H1 (cell line): ENCODE data around the gene MTG1. TPM values are rescaled to one million over a fixed set of nuclear protein-coding genes. Genes with fewer than 3 reads are reported as not detected.

ENCODE experiments used
- CHD1 ChIP-seq: IDR thresholded peaks from 2 replicates; pipeline ENCODE4 v1.6.1; 2012; ENCODE audit warnings: low read depth, low read length, improper control_type of control experiment
- CHD7 ChIP-seq: fragments of 300-600 bp; sonication (generic); IDR thresholded peaks from 2 replicates; pipeline ENCODE4 v1.7.1; 2012; ENCODE audit warnings: low read length, moderate library complexity, mild to moderate bottlenecking, inconsistent platforms; ENCODE audit not compliant: insufficient replicate concordance
- CREB1 ChIP-seq: IDR thresholded peaks from 2 replicates; pipeline ENCODE4 v1.6.1; 2012; ENCODE audit warnings: inconsistent platforms
- KDM4A ChIP-seq: IDR thresholded peaks from one replicate; pipeline ENCODE4 v1.7.1; 2012; ENCODE audit warnings: low read depth, mild to moderate bottlenecking, moderate library complexity, low read length, inconsistent platforms; ENCODE audit not compliant: severe bottlenecking
- KDM5A ChIP-seq: fragments of 200-600 bp; IDR thresholded peaks from 2 replicates; pipeline ENCODE4 v1.7.1; 2012; ENCODE audit warnings: mild to moderate bottlenecking, low read length, inconsistent platforms, mixed read lengths
- RXRA ChIP-seq: IDR thresholded peaks from 2 replicates; pipeline ENCODE4 v1.6.1; 2011; ENCODE audit warnings: low read depth, mild to moderate bottlenecking, low read length, moderate library complexity; ENCODE audit not compliant: insufficient read depth
- SAP30 ChIP-seq: fragments of 300-600 bp; sonication (generic); IDR thresholded peaks from 2 replicates; pipeline ENCODE4 v1.7.1; 2012; ENCODE audit warnings: low read length, moderate library complexity, mild to moderate bottlenecking, inconsistent platforms; ENCODE audit not compliant: insufficient read depth, insufficient replicate concordance
- SIRT6 ChIP-seq: IDR thresholded peaks from one replicate; pipeline ENCODE4 v1.7.1; 2012; ENCODE audit warnings: low read length, inconsistent platforms
- SRF ChIP-seq: IDR thresholded peaks from 2 replicates; pipeline ENCODE4 v1.6.1; 2011; ENCODE audit warnings: mild to moderate bottlenecking, low read depth, low read length, moderate library complexity
- SUZ12 ChIP-seq: fragments of 200-600 bp; sonication (generic); IDR thresholded peaks from 2 replicates; pipeline ENCODE4 v1.6.1; 2012; ENCODE audit warnings: mild to moderate bottlenecking, inconsistent platforms, low read length, moderate library complexity, mixed read lengths
- TAF7 ChIP-seq: optimal IDR thresholded peaks from 2 replicates; pipeline ENCODE3; 2011; ENCODE audit warnings: low read depth, mild to moderate bottlenecking, inconsistent platforms, low read length, moderate library complexity, borderline replicate concordance
- polyA plus RNA-seq, 7 experiments: library from polyadenylated mRNA; depleted of rRNA in 3 of 7; stranded (reverse) in 5 of 7; unstranded in 2 of 7; fragments of >200 nt in 5 of 7; fragments of 200-250 nt in 2 of 7; gene quantifications; 1 replicate in 5 of 7; 2 replicates in 1 of 7; 4 replicates in 1 of 7; pipeline versions ENCODE4 v1.2.1 to v1.2.3, GENCODE V29; 2011 to 2013; ENCODE audit warnings: missing spikeins in 2 of 7, mixed read lengths in 2 of 7
- total RNA-seq: library from RNA; stranded (reverse); fragmentation: NEBNext Ultra II Directional; extraction: Animal tissue kit (Norgen Biotek cat#: 25700); gene quantifications from 2 replicates; pipeline ENCODE4 v1.2.1, GENCODE V29; 2021

MTG1 gene
- total and polyA plus RNA-seq, 2 of the 8 experiments (the other 6 are each of a cell fraction or from before 2014, with no cell fraction given): 56.6 to 81.6 TPM

GRCh38 chr10:133462512-133463305, 68.8 kb downstream of the MTG1 start (continued):
- TF ChIP-seq CHD7: no peak
- no peak for TF ChIP-seq SUZ12
- TF ChIP-seq SIRT6: no peak
- TF ChIP-seq KDM4A: no peak
- no peak for TF ChIP-seq CHD1
- TF ChIP-seq CREB1: no peak
- TF ChIP-seq SAP30: no peak
- TF ChIP-seq RXRA: no peak
- no peak for TF ChIP-seq KDM5A
- no peak for TF ChIP-seq SRF
- no peak for TF ChIP-seq TAF7
